GM23248 (cell line): ENCODE data around the gene UNC13B. TPM values are rescaled to one million over a fixed set of nuclear protein-coding genes. Genes with fewer than 3 reads are reported as not detected.

Experiments used
- DNase-seq: peaks from one replicate; pipeline ENCODE4 v3.0.0-alpha.2; 2015
- H2AFZ ChIP-seq: fragments of 200-600 bp; sonication (generic); 2 replicates; pipeline ENCODE4 v1.6.1; 2016; ENCODE audit warnings: antibody characterized with exemption
- H3F3A ChIP-seq: fragments of 200-600 bp; sonication (generic); 2 replicates; pipeline ENCODE4 v1.6.1; 2016; ENCODE audit warnings: mild to moderate bottlenecking, antibody characterized with exemption, mixed run types; ENCODE audit not compliant: insufficient read depth
- H3K27ac ChIP-seq: fragments of 200-600 bp; sonication (generic); 2 replicates; pipeline ENCODE4 v1.5.1; 2016; ENCODE audit warnings: mild to moderate bottlenecking
- H3K27me3 ChIP-seq: fragments of 200-600 bp; sonication (generic); replicated peaks from 2 replicates; pipeline ENCODE4 v1.6.1; 2016; ENCODE audit warnings: mild to moderate bottlenecking; ENCODE audit not compliant: insufficient read depth
- H3K36me3 ChIP-seq: fragments of 200-600 bp; sonication (generic); 2 replicates; pipeline ENCODE4 v1.6.1; 2016; ENCODE audit warnings: low read depth, mild to moderate bottlenecking
- H3K4me1 ChIP-seq: fragments of 200-600 bp; sonication (generic); 2 replicates; pipeline ENCODE4 v1.6.1; 2016; ENCODE audit warnings: mild to moderate bottlenecking; ENCODE audit not compliant: insufficient read depth
- H3K4me2 ChIP-seq: fragments of 200-600 bp; sonication (generic); one replicate; pipeline ENCODE4 v1.6.1; 2016; ENCODE audit warnings: mild to moderate bottlenecking; ENCODE audit not compliant: unreplicated experiment
- H3K4me3 ChIP-seq: fragments of 200-600 bp; sonication (generic); 2 replicates; pipeline ENCODE4 v1.5.1; 2016; ENCODE audit warnings: mild to moderate bottlenecking
- H3K79me2 ChIP-seq: fragments of 200-600 bp; sonication (generic); 2 replicates; pipeline ENCODE4 v1.6.1; 2016; ENCODE audit warnings: mild to moderate bottlenecking; ENCODE audit not compliant: insufficient read depth
- H3K9ac ChIP-seq: fragments of 200-600 bp; sonication (generic); 2 replicates; pipeline ENCODE4 v1.6.1; 2016; ENCODE audit warnings: mild to moderate bottlenecking
- H3K9me2 ChIP-seq: fragments of 200-600 bp; sonication (generic); 2 replicates; pipeline ENCODE4 v1.6.1; 2016; ENCODE audit warnings: mixed run types, mild to moderate bottlenecking, moderate library complexity; ENCODE audit not compliant: insufficient read depth
- H3K9me3 ChIP-seq: fragments of 200-600 bp; sonication (generic); one replicate; pipeline ENCODE4 v1.6.1; 2017; ENCODE audit warnings: low read depth
- H4K20me1 ChIP-seq: fragments of 200-600 bp; sonication (generic); 2 replicates; pipeline ENCODE4 v1.6.0; 2016; ENCODE audit not compliant: insufficient read depth
- EZH2 ChIP-seq: fragments of 200-600 bp; sonication (generic); IDR thresholded peaks from 2 replicates; pipeline ENCODE4 v1.6.1; 2018; ENCODE audit warnings: antibody characterized with exemption, mild to moderate bottlenecking; ENCODE audit not compliant: insufficient read depth, poor library complexity, severe bottlenecking
- EZH2phosphoT487 ChIP-seq: fragments of 200-600 bp; sonication (generic); IDR thresholded peaks from 2 replicates; pipeline ENCODE4 v1.6.1; 2018; ENCODE audit warnings: antibody characterized with exemption, moderate library complexity, mild to moderate bottlenecking, low read depth; ENCODE audit not compliant: insufficient read depth
- WGBS, 2 experiments: methylation state at CpG; one replicate each; pipeline ENCODE4 v1.1.6; 2015 to 2017; ENCODE audit warnings: low lambda C conversion rate in 2 of 2, low coverage in 1 of 2; ENCODE audit errors: missing lambda C conversion rate in 2 of 2; 5-methylcytosine and 5-hydroxymethylcytosine counted together
- in situ Hi-C: fragments of 300-500 bp; cut with MboI; formaldehyde crosslinking; loops from 2 replicates; pipeline ENCODE4 v1.15.0; 2020
- polyA plus RNA-seq: library from polyadenylated mRNA; unstranded; fragments of >200 nt; fragmentation: Nextera tagmentation; extraction: Ambion mirVana; gene quantifications from 2 replicates; pipeline ENCODE4 v1.2.1, GENCODE V29; 2016
- total RNA-seq: library from RNA; depleted of rRNA; stranded (reverse); fragments of >200 nt; shearing (Covaris generic); gene quantifications from 2 replicates; pipeline ENCODE4 v1.2.3, GENCODE V29; 2014

UNC13B gene
- total and polyA plus RNA-seq, 2 experiments from 2014 or later: 5.5 to 15.3 TPM

- no peak for TF ChIP-seq EZH2
- no peak overlapping the region for H3K9ac ChIP-seq
- no peak overlapping the region for H2AFZ ChIP-seq
- DNase-seq: no peak
- 97 to 100% methylated on average over 1 of the region's 1 CpG for WGBS, 2 experiments
- H3K79me2 ChIP-seq: no peaks in the 10 kb centered on the region
- no peaks in the 10 kb centered on the region for H3K4me1 ChIP-seq
- no peak overlapping the region for H3K4me3 ChIP-seq
- no peaks in the 10 kb centered on the region for H3K9me2 ChIP-seq
- no peaks in the 10 kb centered on the region for H3F3A ChIP-seq
- H3K36me3 ChIP-seq: no peaks in the 10 kb centered on the region
- no peaks in the 10 kb centered on the region for H3K9me3 ChIP-seq
- H3K27me3 ChIP-seq: no peaks in the 10 kb centered on the region
- no peak overlapping the region for H3K4me2 ChIP-seq
- in situ Hi-C loops: no loop called here
- H4K20me1 ChIP-seq: no peaks in the 10 kb centered on the region
- no peak overlapping the region for H3K27ac ChIP-seq
These were observed 91.3 kb downstream of the UNC13B start for GRCh38 chr9:35253075-35253474.

- Histone ChIP-seq H3K4me3 (no peak overlapping the region), H3K36me3 (no peaks in the 10 kb centered on the region), H3K4me1 (no peaks in the 10 kb centered on the region), H3K4me2 (no peak overlapping the region), H3K9ac (no peak overlapping the region), H3K9me2 (no peaks in the 10 kb centered on the region), H3F3A (no peaks in the 10 kb centered on the region), H3K27ac (no peak overlapping the region), H3K9me3 (no peaks in the 10 kb centered on the region), H3K27me3 (no peaks in the 10 kb centered on the region), H2AFZ (no peak overlapping the region), H4K20me1 (no peaks in the 10 kb centered on the region), H3K79me2 (no peaks in the 10 kb centered on the region)
- in situ Hi-C loops: no loop called here
- TF ChIP-seq EZH2phosphoT487: no peak
- TF ChIP-seq EZH2: no peak
- DNase-seq: no peak
These were observed 92.4 kb downstream of the UNC13B start for GRCh38 chr9:35254237-35254636.

DNA sequence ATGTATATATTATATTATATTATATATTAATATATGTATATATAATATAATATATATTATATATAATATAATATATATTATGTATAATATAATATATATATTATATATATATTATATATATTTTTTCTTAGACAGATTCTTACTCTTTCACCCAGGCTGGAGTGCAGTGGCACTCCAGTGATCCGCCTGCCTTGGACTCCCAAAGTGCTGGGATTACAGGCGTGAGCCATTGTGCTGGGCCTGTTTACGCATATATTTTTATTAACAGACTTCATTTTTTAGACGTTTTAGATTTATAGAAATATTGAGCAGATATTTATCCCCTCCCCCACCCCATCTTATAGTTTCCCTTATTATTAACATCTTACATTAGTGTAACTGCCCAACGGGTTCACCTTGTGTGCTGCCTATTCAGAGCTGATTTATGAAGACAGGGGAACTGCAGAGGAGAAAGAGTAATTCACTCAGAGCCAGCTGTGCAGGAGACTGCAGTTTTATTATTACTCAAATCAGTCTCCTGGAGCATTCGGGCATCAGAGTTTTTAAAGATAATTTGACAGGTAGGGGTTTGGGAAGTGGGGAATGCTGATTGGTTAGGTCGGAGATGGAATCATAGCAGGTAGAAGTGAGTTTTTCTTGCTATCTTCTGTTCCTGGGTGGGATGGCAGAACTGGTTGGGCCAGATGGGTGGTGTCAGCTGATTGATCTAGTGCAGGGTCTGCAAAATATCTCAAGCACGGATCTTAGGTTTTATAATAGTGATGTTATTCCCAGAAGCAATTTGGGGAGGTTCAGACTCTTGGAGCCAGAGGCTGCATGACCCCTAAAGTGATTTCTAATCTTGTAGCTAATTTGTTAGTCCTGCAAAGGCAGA lies 93.4 kb downstream of the UNC13B start:
- no peak overlapping the region for H3K4me3 ChIP-seq
- TF ChIP-seq EZH2phosphoT487: no peak
- TF ChIP-seq EZH2: no peak
- H2AFZ ChIP-seq: no peak overlapping the region
- H3K27me3 ChIP-seq: no peaks in the 10 kb centered on the region
- in situ Hi-C loops: no loop called here
- no peaks in the 10 kb centered on the region for H4K20me1 ChIP-seq
- no peaks in the 10 kb centered on the region for H3F3A ChIP-seq
- H3K4me2 ChIP-seq: no peak overlapping the region
- H3K36me3 ChIP-seq: no peaks in the 10 kb centered on the region
- 67 to 72% methylated on average over 8 of the region's 8 CpGs for WGBS, 2 experiments
- no peak overlapping the region for H3K27ac ChIP-seq
- H3K9ac ChIP-seq: no peak overlapping the region
- no peak for DNase-seq
- H3K79me2 ChIP-seq: no peaks in the 10 kb centered on the region
- no peaks in the 10 kb centered on the region for H3K4me1 ChIP-seq
- H3K9me3 ChIP-seq: no peaks in the 10 kb centered on the region
- H3K9me2 ChIP-seq: no peaks in the 10 kb centered on the region

DNA sequence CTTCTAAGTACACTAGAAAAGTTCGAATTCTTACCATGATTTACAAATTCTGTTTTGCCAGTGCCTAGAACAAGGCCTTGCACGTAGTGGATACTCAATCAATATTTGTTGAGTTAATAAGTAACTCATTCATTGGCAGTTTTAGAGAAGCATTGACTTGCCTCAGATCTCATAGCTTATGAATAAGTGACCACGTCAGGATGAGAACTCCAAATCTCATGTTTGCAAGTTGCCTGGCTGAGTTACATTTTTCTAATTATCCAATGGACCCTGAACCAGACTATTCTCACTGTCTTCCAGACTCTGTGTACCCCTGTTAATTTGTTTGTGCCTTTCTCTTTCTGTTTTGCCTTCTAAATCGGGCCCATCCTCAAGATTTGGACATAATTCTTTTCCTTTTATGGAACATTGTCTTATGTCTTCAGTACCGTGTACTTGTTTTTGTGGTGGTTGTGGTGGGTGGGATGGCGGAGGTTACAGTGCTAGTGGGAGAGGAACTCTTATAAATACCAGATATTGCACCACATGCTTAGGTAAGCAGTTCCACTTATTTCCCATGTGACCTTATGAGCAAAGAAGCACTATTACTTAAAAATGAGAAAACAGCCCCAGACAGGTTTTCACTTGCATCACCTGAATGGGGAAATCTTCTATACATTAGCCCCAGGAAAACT lies 96.3 kb downstream of the UNC13B start:
- DNase-seq: no peak
- no peaks in the 10 kb centered on the region for H4K20me1 ChIP-seq
- no peaks in the 10 kb centered on the region for H3K9me3 ChIP-seq
- in situ Hi-C loops: no loop called here
- no peaks in the 10 kb centered on the region for H3K36me3 ChIP-seq
- H3K9ac ChIP-seq: no peak overlapping the region
- H3K9me2 ChIP-seq: no peaks in the 10 kb centered on the region
- no peaks in the 10 kb centered on the region for H3K79me2 ChIP-seq
- no peak overlapping the region for H3K4me2 ChIP-seq
- no peak for TF ChIP-seq EZH2phosphoT487
- TF ChIP-seq EZH2: no peak
- no peaks in the 10 kb centered on the region for H3K27me3 ChIP-seq
- no peaks in the 10 kb centered on the region for H3F3A ChIP-seq
- H3K27ac ChIP-seq: no peak overlapping the region
- no peak overlapping the region for H3K4me3 ChIP-seq
- WGBS, 2 experiments: 76 to 79% methylated on average over 6 of the region's 6 CpGs
- H2AFZ ChIP-seq: no peak overlapping the region
- H3K4me1 ChIP-seq: no peaks in the 10 kb centered on the region
